SK-N-MC (cell line): ENCODE measurements around the gene GABBR2.

Experiments used
- EZH2 ChIP-seq: fragments of 200-600 bp; sonication (generic); IDR thresholded peaks from one replicate; pipeline ENCODE4 v1.6.1; 2017; ENCODE audit warnings: antibody characterized with exemption
- POLR2AphosphoS5 ChIP-seq: IDR thresholded peaks from 2 replicates; pipeline ENCODE4 v1.6.1; 2012; ENCODE audit warnings: mild to moderate bottlenecking, low read depth, low read length, borderline replicate concordance

DNA sequence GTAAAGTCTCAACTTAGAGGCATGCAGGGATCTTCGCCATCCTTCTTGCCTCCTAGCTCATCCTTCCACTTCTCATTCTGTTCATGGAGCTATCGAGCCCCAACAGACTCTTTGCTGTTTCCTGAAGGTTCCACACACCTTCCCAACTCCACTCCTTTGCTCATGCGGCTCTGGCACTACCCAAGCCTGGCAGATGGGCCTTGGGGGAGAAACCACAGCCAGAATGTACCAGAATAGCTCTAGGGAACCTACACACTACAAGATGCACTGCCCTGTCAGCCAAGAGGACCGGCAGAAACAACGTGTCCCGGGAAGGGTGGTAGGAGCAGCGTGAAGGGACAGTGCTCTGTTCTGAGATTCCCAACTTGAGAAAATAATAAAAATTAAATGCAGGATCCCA lies 178.9 kb downstream of the GABBR2 start:
- no peak for TF ChIP-seq EZH2
- TF ChIP-seq POLR2AphosphoS5, result no peak
